HS-27A (cell line): Measurements from ENCODE around the gene MLN.

Experiments
- DNase-seq: peaks from one replicate; pipeline ENCODE4 v3.0.0-alpha.2; 2012; ENCODE audit warnings: low read depth, missing footprints

The MLN gene

DNA sequence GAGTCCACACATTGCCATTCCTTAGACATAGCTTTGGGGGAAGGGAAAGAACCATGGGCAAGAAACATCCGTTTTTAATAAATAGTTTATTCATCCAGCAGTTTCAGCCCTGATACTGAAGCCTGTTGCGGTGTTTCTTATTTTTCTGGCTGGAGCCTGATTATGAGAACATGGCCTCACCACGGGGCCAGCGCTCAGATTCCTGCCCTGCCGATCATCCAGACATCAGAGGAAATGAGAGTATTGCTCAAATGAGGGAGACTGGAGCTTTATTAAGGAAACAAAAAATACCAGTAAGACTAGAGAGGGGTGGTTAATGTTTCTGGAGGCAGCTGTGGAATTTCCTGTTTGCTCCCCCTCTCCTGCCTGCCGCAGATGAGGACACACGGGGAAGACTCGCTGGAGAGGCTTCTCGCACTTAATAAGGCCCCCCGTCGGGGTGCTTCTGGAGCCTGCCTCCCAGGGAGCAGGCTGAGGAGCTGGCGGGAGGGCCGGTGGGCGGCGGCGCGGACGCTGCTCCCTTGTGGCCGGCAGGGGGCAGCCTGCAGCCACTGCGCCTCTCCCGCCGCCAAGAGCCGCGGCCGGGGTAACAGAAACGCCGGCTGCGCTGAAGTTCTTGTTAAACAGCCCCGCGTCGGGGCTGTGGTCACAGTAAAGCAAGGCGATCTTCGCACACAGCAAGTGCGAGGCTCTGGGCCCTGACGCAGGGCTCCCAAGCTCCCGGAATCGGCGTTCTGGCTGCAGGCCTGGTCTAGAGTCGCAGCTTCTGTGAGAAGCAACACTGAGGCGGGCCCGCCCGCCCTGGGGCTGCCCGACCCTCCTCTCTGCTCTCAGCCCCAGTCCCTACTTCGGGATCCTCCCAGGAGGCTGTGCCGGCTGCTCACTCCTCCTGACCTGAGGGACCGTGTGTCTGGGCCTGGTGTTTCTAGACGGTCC, 32.4 kb downstream of the MLN start:
- DNase-seq: peak; percentile 77

DNA sequence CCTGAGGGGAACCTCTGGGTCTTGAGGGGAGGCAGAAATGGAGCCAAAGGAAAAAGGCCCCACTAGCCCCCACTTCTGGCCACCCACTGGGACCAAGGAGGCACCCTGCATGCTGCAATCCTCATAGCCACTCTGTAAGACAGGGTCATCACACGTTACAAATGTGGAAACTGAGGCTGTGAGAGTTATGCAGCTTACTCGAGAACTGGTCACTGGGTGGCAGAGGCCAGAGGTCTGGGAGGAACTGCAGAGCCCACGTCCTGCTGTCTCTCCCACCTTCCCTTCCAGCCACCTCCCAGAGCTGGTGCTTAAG, 33.0 kb downstream of the MLN start:
- DNase-seq: no peak

DNA sequence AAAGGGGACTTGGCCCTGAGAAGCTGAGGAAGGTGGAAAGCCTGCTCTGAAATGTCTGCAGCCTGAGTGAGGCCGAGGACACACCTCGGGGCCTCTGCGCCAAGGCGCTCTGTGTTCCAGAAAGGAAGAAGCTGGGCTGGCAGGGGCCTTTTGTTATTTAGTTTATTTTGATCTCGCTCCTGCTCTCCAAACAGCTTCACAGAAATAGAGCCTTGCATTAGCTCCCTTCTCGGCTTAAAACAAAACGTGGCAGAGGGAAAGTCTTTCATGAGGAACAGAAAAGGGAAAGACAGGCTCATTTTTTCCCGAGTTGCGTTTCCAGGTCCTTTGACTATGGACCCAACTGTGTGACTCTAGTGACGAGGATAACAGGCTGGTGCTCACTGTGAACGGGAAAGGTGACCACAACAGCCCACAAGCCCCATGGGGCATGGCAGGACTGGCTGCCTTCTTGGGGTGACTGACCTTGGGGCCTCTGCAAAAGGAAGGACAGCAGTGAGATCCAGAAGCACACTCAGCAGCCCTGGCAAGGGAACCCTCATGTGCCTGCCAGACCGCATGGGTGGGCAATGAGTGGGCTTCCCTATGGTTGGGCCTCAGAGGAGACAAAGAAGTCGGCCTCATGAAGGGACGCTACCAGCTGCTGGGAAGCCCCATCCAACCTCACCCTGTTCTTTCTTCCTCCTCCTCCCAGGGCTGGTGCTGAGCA, 33.5 kb downstream of the MLN start:
- no peak for DNase-seq

DNA sequence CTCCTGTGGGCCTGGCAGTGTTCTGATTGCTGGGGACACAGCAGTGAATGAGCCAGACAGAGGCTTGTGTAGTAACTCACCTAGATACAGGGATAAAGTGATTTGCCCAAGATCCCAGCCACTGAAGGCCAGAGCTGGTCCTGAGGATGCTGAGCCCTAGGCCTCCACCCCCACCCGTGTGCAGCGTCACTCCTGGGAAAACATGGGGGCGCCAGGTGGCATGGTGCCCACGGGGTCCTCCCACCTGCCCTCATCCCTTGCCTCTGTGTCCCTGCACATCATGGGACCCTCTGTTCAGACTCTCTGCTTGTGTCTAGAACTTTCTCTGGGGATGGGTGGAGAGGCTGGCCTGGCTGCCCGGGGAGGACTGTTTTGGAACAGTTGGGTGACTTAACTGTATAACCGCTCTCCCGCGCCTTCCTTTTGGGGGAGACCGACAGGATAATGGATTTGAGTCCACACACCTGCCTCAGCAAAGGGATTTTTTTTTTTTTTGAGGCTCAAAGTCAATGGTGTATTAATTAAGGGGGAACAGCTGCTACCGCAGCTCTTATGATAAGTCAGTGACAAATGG, 34.5 kb downstream of the MLN start:
- no peak for DNase-seq

DNA sequence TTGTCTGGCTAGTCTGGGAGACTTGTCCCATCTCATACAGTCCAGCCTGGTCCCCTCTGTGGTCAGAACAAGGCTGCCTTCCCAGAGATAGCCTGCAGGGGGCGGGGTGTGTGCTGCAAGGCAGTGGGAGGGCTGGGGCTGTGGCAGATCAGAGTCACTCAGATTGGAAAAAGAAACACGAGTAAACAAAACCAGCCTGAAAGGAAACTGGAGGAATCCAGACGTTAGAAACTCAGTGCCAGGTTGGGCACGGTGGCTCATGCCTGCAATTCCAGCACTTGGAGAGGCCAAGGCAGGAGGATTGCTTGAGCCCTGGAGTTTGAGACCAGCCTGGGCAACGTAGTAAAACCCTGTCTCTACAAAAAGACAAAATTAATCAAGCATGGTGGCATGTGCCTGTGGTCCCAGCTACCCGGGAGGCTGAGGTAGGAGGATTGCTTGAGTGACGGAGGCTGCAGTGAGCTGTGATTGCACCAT, 35.1 kb downstream of the MLN start:
- DNase-seq: no peak

DNA sequence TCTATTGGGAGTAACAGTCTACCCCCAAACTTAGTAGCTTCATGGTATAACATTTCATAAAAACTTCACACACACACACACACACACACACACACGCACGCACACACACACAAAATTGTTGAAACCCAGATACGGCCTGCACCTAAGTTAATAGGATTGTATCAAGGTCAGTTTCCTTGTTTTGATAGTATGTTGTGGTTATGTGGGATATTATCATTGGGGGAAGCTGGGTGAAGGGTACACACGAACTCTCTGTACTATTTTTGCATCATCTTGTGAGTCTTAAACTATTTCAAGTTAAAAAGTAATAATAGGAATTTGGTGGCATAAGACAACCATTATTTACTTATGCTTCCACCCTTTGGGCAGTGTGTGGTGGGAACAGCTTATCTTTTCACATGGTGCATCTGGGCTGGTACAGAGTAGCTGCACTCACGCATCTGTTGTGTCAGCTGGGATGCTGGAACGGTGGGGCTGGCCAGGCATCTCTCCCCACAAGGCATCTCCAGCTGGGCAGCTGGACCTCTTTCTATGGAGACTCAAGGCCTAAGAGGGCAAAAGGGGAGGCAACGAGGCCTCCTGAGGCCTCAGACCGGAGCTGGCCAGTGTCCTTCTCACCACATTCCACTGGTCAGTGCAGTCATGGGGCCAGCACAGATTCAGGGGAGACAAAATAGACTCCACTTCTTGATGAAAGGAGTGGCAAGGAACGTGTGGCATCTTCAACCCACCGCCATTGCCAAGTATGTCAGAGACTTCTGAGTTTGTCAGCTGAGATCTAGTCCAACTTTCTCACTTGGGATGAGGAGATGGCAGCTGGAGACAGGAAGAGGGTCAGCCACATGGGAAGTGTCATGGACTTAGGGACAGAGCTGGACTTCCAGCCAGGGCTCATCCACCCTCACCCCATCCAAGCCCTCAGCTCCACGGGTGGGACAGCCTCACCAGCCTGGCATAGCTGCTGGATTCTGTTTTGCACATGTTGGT, 36.6 kb downstream of the MLN start:
- DNase-seq: no peak

DNA sequence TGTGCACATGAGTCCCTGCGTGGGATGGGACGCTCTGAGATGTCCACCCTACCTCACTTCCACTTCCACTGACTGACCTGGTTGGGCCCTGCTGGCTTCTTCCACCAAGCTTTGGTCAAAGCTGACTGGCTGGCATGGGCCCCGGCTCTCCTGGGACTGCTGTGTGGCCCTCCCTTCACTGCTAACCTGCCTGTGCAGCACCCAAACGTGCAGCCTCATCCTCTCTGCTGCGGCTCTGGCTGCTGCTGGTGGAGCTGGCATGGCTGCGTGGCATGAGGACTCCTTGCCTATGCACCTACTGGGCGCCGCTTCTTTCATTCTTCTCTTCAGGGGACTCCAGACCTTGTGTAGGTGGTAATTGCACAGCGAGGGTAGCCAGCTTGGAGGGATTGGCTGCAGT, 38.4 kb downstream of the MLN start:
- DNase-seq: no peak

DNA sequence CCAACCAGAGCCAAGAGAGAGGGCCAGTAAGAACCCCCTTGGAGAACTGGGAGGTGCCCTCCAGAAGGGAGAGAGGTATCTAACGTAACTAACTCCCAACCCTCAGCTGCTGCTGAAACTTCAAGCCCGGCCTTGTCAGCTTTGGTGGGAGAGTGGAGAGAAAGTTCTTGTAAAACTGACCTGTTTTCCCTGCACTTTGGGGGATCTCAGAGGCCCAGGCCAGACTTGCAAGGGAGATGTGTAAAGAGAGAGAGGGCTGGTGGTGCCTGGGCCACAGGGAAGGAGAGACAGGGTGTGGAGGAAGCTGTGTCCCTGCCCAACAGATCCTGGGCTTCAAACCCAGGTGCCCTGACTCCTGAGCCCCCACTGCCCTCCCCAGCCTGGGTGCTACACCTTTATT, 39.8 kb downstream of the MLN start:
- DNase-seq: no peak

DNA sequence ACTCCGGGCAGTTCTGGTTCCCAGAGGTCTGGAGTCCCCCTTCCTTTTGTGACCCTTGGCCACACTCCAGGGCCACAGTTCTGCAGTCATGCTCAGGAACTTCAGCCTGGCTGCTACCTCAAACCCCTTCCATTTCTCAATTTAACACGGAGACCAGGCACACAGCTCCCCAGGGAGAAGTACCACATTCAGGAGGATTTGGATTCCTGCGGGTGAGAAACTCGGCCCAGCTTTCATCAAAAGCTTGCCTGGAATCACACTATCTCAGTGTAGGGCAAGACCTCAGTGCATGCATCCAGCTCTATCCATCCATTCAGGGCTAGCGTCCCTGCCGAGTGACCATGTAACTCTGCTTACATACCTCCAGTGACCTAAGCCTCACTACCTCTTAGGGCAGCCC, 40.3 kb downstream of the MLN start:
- DNase-seq: no peak

DNA sequence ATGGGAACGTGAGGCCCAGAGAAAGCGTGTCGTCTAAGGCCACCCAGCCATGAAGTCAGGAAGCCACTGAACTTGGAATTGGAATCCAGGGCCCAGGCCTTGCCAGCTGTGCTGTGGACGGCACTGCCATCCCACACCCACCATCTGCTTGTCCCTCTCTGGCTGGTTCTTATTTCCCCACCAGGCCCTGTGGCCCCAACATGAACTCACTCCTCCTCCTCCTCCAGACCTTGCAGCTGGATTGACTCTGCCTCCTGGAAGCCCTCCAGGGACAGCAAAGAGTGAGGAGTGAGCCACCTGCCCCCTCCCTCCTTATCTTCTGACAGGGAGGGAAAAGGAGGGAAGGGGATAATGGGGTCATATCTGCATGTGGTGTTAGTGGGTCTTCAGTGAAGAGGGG, 41.1 kb downstream of the MLN start:
- no peak for DNase-seq

DNA sequence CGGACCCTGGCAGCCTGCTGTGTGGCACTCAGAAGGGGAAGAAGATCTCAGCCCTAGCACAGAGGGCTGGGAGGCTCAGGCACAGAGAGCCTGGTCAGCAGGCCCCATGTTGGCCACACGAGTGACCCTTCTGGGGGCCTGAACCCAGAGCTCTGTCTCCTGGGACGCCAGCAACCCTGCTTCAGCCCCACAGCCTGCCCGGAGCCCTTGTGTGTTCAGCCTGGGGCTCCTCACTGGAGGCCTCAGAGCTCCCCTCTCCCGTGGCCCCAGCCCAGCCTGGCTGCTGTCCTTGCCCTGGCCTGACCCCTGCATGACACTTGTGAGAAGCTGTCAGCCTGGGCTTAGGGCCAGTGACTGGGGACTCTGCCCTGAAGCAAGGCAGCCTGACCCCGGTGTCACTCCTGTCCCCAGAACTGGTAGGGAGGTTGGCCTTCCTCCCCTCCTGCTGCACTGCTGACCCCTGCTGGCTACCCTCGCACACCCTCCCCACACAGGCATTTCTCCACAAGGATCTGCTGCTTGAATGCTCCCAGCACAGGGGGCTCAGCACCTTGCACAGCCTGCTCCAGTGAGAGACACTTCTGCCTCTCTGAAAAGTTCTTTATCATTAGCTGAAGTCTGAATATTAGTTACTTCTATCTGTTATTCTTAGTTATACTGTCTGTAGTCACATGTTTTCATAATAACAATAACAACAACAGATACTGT, 41.7 kb downstream of the MLN start:
- DNase-seq: no peak

DNA sequence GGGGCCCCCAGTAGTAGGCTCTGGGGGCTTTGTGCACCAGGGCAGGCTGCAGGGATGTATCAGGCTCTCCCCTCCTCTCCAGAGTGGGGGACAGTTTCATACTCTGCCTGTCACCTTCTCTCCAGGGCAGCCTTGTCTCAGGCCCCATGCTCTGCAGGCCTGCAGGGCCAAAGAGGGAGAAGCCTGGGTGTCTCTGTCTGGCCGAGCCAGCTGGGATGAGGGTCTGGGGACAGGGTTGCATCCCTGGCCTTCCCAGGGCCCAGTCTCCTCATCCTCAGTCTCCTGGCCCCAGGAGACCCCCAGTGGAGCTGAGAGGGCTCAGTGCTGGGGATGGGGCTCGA, 42.3 kb downstream of the MLN start:
- no peak for DNase-seq

DNA sequence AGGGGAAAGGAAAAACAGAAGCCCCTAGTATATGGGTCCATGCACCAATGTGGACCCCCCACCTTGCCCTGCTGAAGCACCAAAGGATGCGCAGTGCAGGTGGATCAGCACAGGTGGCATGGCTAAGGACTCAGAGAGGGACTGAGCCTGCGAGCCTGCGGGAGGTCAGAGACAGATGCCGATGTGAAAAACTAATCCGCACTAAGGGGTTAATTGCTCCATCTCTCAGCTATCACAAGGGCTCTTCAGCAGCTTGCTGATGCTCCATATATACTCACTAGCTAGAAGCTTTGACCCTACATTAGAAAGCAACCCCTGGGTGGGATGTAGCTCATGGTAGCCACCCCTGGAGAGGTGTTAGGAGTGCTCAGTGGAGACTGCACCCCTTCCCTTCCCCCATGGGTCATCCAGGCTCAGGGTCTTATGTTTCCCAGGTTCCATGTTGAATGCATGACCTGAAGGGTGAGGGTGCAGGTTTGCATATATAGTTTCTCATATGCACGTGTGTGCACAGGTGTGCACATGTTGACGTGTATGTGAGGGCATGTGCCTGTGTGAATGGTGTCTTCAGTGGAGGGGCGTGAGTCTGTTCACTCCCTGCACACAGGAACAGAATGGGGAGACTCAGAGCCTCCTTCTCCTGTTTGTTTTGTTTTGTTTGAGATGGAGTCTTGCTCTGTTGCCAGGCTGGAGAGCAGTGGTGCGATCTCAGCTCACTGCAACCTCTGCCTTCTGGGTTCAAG, 43.7 kb downstream of the MLN start:
- DNase-seq: no peak

DNA sequence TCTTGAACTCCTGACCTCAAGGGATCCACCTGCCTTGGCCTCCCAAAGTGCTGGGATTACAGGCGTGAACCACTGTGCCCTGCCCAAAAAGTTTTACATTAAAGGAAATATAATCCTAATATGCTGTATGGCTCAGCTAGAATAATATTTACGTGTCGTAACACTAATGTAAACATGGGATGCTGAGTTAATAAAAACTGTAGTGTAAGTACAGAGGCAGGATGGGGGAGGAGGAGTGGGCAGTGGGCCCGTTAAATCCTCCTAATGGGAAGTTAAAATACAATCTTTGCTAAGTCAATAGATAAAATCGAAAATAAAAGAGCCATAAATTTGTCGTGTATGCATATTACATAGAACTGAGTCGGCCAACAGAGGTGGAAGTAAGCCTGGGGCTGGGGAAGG, 45.0 kb downstream of the MLN start:
- no peak for DNase-seq

DNA sequence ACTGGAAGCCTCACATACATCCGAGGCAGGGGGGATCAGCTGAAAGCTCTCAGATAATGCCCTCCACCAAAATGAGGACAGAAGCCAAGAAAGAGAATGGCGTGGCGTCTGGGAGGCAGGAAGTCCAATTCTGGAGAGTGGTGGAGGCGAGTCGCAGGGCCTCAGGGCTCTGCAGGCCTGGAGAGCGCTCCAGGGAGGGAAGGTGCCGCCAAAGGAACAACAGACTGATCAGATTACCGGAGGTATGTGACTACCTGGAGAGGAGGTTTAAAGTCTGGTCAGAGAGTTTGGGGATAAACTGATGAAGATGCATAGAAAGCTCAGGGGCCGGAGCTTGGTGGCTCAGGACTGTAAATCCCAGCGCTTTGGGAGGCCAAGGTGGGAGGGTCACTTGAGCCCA, 45.9 kb downstream of the MLN start:
- no peak for DNase-seq

DNA sequence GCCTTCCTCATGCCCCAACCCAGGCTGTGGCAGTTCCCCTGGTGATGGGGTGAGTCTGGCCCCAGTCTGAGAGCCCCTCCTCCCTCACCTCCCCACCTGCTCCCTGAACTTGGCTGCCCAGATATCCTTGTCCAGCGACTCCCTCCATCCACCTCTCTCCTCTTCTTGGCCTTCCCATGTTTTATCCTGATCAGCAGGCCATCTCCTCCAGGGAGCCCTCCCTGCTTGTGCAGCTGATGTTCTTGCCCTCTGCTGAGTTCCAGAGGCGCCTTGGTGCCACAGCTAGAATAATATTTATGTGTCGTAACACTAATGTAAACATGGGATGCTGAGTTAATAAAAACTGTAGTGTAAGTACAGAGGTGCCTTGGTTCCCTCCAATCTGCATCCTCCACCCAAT, 46.7 kb downstream of the MLN start:
- DNase-seq: no peak

DNA sequence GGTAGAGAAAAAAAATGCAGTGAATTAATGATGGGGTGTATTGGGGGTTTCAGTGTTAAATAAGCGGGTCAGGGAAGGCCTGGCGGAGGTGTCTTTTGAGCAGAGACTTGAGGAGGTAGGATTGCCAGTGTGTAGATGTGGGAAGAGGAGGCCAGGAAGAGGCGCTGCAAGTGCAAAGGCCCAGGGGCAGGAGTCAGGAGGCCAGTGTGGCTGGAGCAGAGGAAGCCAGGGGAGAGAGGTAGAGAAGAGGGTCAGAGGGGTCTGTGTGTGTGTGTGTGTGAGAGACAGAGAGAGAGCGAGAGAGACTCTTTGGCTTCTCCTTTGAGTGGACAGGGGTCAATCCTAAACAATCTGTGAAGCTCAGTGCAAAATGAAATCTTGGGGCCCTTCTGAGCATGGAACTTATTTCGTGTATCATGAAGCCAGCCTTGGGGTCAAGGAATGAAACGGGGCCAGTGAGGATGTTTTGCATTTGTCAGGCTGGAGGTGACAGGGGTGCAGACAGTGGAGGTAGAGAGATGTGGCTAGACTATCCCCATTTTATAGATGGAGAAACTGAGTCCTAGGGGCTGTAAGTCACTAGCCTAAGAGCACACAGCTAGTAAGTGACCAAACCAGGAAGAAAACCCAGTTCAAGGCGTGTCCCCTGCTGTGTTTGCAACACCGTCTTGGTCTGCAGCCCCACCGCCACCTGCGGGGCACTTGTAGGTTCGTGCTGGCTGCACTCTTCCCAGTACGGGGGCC, 47.4 kb downstream of the MLN start:
- DNase-seq: no peak

DNA sequence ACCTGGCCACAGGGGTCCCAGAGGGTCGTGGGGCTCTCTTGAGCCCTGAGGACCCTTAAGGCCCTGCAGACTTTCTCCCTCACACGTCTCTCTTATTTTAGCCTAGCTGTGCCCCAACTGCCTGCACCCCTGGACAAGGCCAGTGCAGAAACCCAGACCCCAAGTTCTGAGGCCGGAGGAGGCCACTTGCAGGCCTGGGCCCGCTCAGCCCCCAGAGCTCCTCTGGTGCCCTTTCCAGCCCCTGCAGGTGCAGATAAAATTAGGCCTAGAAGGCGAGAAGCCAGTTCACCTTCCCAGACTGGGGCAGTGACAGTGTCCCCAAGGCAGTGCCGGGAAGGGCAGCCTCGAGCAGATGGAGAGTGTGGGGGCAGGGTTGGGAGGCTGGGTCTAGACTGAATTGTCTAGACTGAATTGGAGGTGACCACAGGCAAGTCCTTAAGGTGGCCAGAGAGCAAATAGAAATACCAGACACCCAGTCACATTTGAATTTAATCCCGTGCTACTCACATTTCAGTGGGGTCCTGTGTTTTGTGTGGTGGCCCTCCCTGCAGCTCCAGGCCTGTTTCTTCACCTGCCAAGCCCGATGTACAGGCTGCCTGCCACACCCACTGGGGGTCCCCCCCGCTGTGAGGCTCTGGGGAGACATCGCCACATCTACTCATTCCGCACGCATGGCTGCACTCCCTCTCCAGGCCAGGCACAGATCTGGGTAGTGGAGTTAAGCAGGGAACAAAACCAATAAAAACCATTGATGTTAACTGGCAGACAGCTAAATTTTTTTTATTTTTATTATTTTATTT, 48.5 kb downstream of the MLN start:
- no peak for DNase-seq

DNA sequence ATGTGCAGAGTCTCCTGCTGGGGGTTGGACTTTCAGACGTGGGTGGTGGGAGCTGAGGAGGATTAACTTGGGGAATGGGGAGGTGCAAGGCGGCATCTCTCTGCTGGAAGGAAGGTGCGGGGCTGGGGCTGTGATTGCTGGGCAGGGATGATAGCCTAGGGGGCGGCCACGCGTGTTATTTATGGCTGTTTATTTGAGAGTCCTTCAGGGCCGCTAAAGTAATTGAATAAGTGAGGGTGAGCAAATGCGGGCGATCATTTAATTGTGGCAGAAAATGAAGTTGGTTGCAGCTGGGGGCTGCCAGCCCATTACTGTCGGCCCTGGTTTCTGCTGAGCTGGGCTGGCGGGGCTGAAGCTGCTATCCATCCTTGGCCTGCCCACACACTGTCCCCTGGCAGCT, 49.6 kb downstream of the MLN start:
- no peak for DNase-seq
